GM19238 (cell line): ENCODE results near the gene CKMT1B.
"Not testable (repeated sequence)": the region's sequence is repeated elsewhere in the genome, so short reads cannot be mapped to it uniquely, and the experiment has no call there.

Source experiments
- DNase-seq: peaks from one replicate; pipeline ENCODE4 v3.0.0; 2011; ENCODE audit warnings: low spot score; ENCODE audit not compliant: insufficient read length

CKMT1B gene

GRCh38 chr15:43638464-43639204 lies 44.8 kb downstream of the CKMT1B start:
- DNase-seq = not testable (repeated sequence)
